Measurements from ENCODE around the gene EI24. TPM values are rescaled to one million over a fixed set of nuclear protein-coding genes. Genes with fewer than 3 reads are reported as not detected.

EI24 gene
- total and polyA plus RNA-seq, 4 donors, result 64.9 to 288 (median 203) TPM

GRCh38 chr11:125564357-125564756 lies 4.9 kb upstream of the EI24 start:
- H3K27me3 ChIP-seq (ENCODE audit: control insufficient read depth in 4 of 4, insufficient read depth in 4 of 4, low read length in 3 of 4), result no peaks in the 10 kb centered on the region
- no peaks in the 10 kb centered on the region for H3K36me3 ChIP-seq (ENCODE audit: control insufficient read depth in 4 of 4, insufficient read depth in 3 of 4, low read depth in 1 of 4, low read length in 3 of 4)
- H3K9me3 ChIP-seq (ENCODE audit: control insufficient read depth in 4 of 4, low read length in 3 of 4), result no peaks in the 10 kb centered on the region
- H3K27ac ChIP-seq (ENCODE audit: low read depth in 1 of 2, low read length in 2 of 2), result peak overlapping the region in 1 of 2 donors; percentile 18
- no peak overlapping the region for H3K9ac ChIP-seq (ENCODE audit: low read depth in 1 of 2, low read length in 2 of 2)
- H3K4me1 ChIP-seq (ENCODE audit: control insufficient read depth in 4 of 4, insufficient read depth in 4 of 4, low read length in 3 of 4), result peaks cover 3 to 22% (median 20%) of the 10 kb centered on the region in 4 donors
- 34% methylated on average over 3 of the region's 3 CpGs for WGBS
- no peak overlapping the region for H3K4me3 ChIP-seq (ENCODE audit: low read depth in 1 of 3, low read length in 3 of 3)
- TF ChIP-seq RXRA (IDR thresholded peaks at IDR 0.05) (peak; percentile 89 to 92), HNF4A (conservative IDR thresholded peaks at IDR 0.05) (peak; percentile 47 to 63), SP1 (IDR thresholded peaks at IDR 0.05) (peak; percentile 59), ZBTB33 (IDR thresholded peaks at IDR 0.05) (no peak), MAX (IDR thresholded peaks at IDR 0.05) (peak; percentile 13), TAF1 (conservative IDR thresholded peaks at IDR 0.05) (no peak), GABPA (IDR thresholded peaks at IDR 0.05 in 1 of 2, conservative IDR thresholded peaks at IDR 0.05 in 1 of 2) (no peak)
- no peak for DNase-seq (ENCODE audit: low spot score)

GRCh38 chr11:125566235-125566634 lies 3.0 kb upstream of the EI24 start:
- Histone ChIP-seq H3K27me3 (ENCODE audit: control insufficient read depth in 4 of 4, insufficient read depth in 4 of 4, low read length in 3 of 4) (no peaks in the 10 kb centered on the region), H3K36me3 (ENCODE audit: control insufficient read depth in 4 of 4, insufficient read depth in 3 of 4, low read depth in 1 of 4, low read length in 3 of 4) (no peaks in the 10 kb centered on the region), H3K9me3 (ENCODE audit: control insufficient read depth in 4 of 4, low read length in 3 of 4) (no peaks in the 10 kb centered on the region), H3K4me1 (ENCODE audit: control insufficient read depth in 4 of 4, insufficient read depth in 4 of 4, low read length in 3 of 4) (peaks cover 3 to 37% (median 32%) of the 10 kb centered on the region in 4 donors), H3K27ac (ENCODE audit: low read depth in 1 of 2, low read length in 2 of 2) (no peak overlapping the region), H3K4me3 (ENCODE audit: low read depth in 1 of 3, low read length in 3 of 3) (no peak overlapping the region), H3K9ac (ENCODE audit: low read depth in 1 of 2, low read length in 2 of 2) (no peak overlapping the region)
- TF ChIP-seq JUND (IDR thresholded peaks at IDR 0.05), result peak; percentile 16 to 71
- TF ChIP-seq ZBTB33 (IDR thresholded peaks at IDR 0.05), result peak; percentile 58
- no peak for TF ChIP-seq TAF1 (conservative IDR thresholded peaks at IDR 0.05)
- TF ChIP-seq FOXA1 (IDR thresholded peaks at IDR 0.05), result no peak
- no peak for TF ChIP-seq CTCF (IDR thresholded peaks at IDR 0.05; ENCODE audit: low read depth, low read length, missing input control)
- TF ChIP-seq REST (IDR thresholded peaks at IDR 0.05), result no peak
- peak; percentile 54 for TF ChIP-seq YY1 (IDR thresholded peaks at IDR 0.05)
- TF ChIP-seq HNF4G (IDR thresholded peaks at IDR 0.05), result no peak
- peak in 1 of 2 donors; percentile 5 for TF ChIP-seq RAD21 (IDR thresholded peaks at IDR 0.05)
- peak; percentile 66 to 87 for TF ChIP-seq HNF4A (conservative IDR thresholded peaks at IDR 0.05)
- peak; percentile 80 for TF ChIP-seq MAX (IDR thresholded peaks at IDR 0.05)
- TF ChIP-seq ATF3 (IDR thresholded peaks at IDR 0.05), result peak; percentile 94
- peak; percentile 82 for TF ChIP-seq FOXA2 (IDR thresholded peaks at IDR 0.05)
- TF ChIP-seq GABPA (IDR thresholded peaks at IDR 0.05 in 1 of 2, conservative IDR thresholded peaks at IDR 0.05 in 1 of 2), result peak in 1 of 2 donors; percentile 50
- peak; percentile 90 to 94 for TF ChIP-seq RXRA (IDR thresholded peaks at IDR 0.05)
- TF ChIP-seq EGR1 (IDR thresholded peaks at IDR 0.05; ENCODE audit: low read depth in 2 of 2), result peak in 1 of 2 donors; percentile 21
- TF ChIP-seq NR2F2 (IDR thresholded peaks at IDR 0.05), result peak; percentile 53
- TF ChIP-seq SP1 (IDR thresholded peaks at IDR 0.05), result peak; percentile 59
- WGBS, result 50% methylated on average over 4 of the region's 4 CpGs
- no peak for DNase-seq (ENCODE audit: low spot score)

Measured in liver (tissue), 9 donors.